Measurements from ENCODE around the gene GRSF1.

The GRSF1 gene

GRCh38 chr4:70836081-70836480 lies 3.6 kb downstream of the GRSF1 start:
- TF ChIP-seq CTCF (IDR thresholded peaks at IDR 0.05; ENCODE audit: low read depth, low read length) = no peak
- H3K4me3 ChIP-seq (replicated peaks in 1 of 2; ENCODE audit: low read depth in 2 of 2, low read length in 2 of 2) = no peak overlapping the region
- DNase-seq (ENCODE audit: low read depth in 2 of 2) = no peak

GRCh38 chr4:70833675-70834074 lies 6.0 kb downstream of the GRSF1 start:
- TF ChIP-seq CTCF (IDR thresholded peaks at IDR 0.05; ENCODE audit: low read depth, low read length) = no peak
- H3K4me3 ChIP-seq (replicated peaks in 1 of 2; ENCODE audit: low read depth in 2 of 2, low read length in 2 of 2) = no peak overlapping the region
- peak in 1 of 2 donors; percentile 38 for DNase-seq (ENCODE audit: low read depth in 2 of 2)

GRCh38 chr4:70831293-70831692 lies 8.4 kb downstream of the GRSF1 start:
- no peak overlapping the region for H3K4me3 ChIP-seq (replicated peaks in 1 of 2; ENCODE audit: low read depth in 2 of 2, low read length in 2 of 2)
- no peak for DNase-seq (ENCODE audit: low read depth in 2 of 2)
- TF ChIP-seq CTCF (IDR thresholded peaks at IDR 0.05; ENCODE audit: low read depth, low read length) = no peak

GRCh38 chr4:70830054-70830453 lies 9.6 kb downstream of the GRSF1 start:
- TF ChIP-seq CTCF (IDR thresholded peaks at IDR 0.05; ENCODE audit: low read depth, low read length) = no peak
- no peak for DNase-seq (ENCODE audit: low read depth in 2 of 2)
- no peak overlapping the region for H3K4me3 ChIP-seq (replicated peaks in 1 of 2; ENCODE audit: low read depth in 2 of 2, low read length in 2 of 2)

GRCh38 chr4:70829492-70829891 lies 10.2 kb downstream of the GRSF1 start:
- DNase-seq (ENCODE audit: low read depth in 2 of 2) = no peak
- TF ChIP-seq CTCF (IDR thresholded peaks at IDR 0.05; ENCODE audit: low read depth, low read length) = no peak
- H3K4me3 ChIP-seq (replicated peaks in 1 of 2; ENCODE audit: low read depth in 2 of 2, low read length in 2 of 2) = no peak overlapping the region

GRCh38 chr4:70829015-70829414 lies 10.7 kb downstream of the GRSF1 start:
- TF ChIP-seq CTCF (IDR thresholded peaks at IDR 0.05; ENCODE audit: low read depth, low read length) = no peak
- no peak for DNase-seq (ENCODE audit: low read depth in 2 of 2)
- no peak overlapping the region for H3K4me3 ChIP-seq (replicated peaks in 1 of 2; ENCODE audit: low read depth in 2 of 2, low read length in 2 of 2)

GRCh38 chr4:70818921-70819320 lies 20.8 kb downstream of the GRSF1 start:
- no peak for TF ChIP-seq CTCF (IDR thresholded peaks at IDR 0.05; ENCODE audit: low read depth, low read length)

More at GRCh38 chr4:70818921-70819320, 20.8 kb downstream of the GRSF1 start:
- H3K4me3 ChIP-seq (replicated peaks in 1 of 2; ENCODE audit: low read depth in 2 of 2, low read length in 2 of 2) = no peak overlapping the region
- no peak for DNase-seq (ENCODE audit: low read depth in 2 of 2)

Data from cardiac fibroblast (primary cell).